ENCODE results near the gene TXNL4A. TPM values are rescaled to one million over a fixed set of nuclear protein-coding genes. Genes with fewer than 3 reads are reported as not detected.

The TXNL4A gene
- total and polyA plus RNA-seq, 9 donors: 9.4 to 57.1 (median 42.3) TPM

DNA sequence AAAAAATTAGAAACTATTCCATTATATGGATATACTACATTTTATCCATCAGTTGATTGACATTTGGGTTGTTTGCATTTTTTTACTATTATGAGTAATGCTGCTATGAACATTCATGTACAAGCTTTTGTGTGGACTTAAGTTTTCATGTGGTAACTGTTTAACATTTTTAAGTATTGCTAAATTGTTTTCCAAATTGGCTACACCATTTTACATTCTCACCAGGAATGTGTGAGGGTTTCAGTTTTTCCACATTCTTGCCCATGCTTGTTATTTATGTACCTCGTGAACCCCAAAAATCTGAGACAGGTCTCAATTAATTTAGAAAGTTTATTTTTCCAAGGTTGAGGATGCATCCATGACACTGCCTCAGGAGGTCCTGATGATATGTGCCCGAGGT, 3.1 kb upstream of the TXNL4A start:
- DNase-seq: no peak
- Histone ChIP-seq H3K9me3 (no peaks in the 10 kb centered on the region), H3K4me1 (ENCODE audit: insufficient read depth) (peaks cover 3% of the 10 kb centered on the region), H3K27ac (no peak overlapping the region), H3K36me3 (no peaks in the 10 kb centered on the region), H3K27me3 (no peaks in the 10 kb centered on the region), H3K4me3 (no peak overlapping the region)
- TF ChIP-seq POLR2A (IDR thresholded peaks at IDR 0.05) (no peak), EP300 (IDR thresholded peaks at IDR 0.05) (no peak), CTCF (IDR thresholded peaks at IDR 0.05) (no peak)
- intact Hi-C loops (cut with DNase I): no loop called here
- 78 to 82% (median 81%) methylated on average over 2 of the region's 2 CpGs for WGBS, 3 donors

- H3K9me3 ChIP-seq: no peaks in the 10 kb centered on the region
- intact Hi-C loops (cut with DNase I): loop anchor here in 1 of 4 donors (10.0 kb wide), 1 partner anchor 46 kb away; the partner anchor contains the start of gene RBFA
- peak in 1 of 5 donors; percentile 41 for DNase-seq
- WGBS, 3 donors: 44 to 60% (median 48%) methylated on average over 14 of the region's 14 CpGs
- H3K27me3 ChIP-seq: no peaks in the 10 kb centered on the region
- H3K4me3 ChIP-seq: peak overlapping the region; percentile 59
- TF ChIP-seq POLR2A (IDR thresholded peaks at IDR 0.05): no peak
- H3K4me1 ChIP-seq (ENCODE audit: insufficient read depth): peaks cover 3% of the 10 kb centered on the region
- H3K36me3 ChIP-seq: no peaks in the 10 kb centered on the region
- H3K27ac ChIP-seq: peak overlapping the region in 1 of 2 donors; percentile 97
Observed at GRCh38 chr18:79989195-79989497, 783 bp upstream of the TXNL4A start.

GRCh38 chr18:79988071-79988450, 302 bp downstream of the TXNL4A start:
- Histone ChIP-seq H3K4me1 (ENCODE audit: insufficient read depth) (peaks cover 3% of the 10 kb centered on the region), H3K4me3 (peak overlapping the region; percentile 59), H3K27ac (peak overlapping the region; percentile 91 to 97), H3K36me3 (no peaks in the 10 kb centered on the region), H3K9me3 (no peaks in the 10 kb centered on the region), H3K27me3 (no peaks in the 10 kb centered on the region)
- no peak for TF ChIP-seq POLR2A (IDR thresholded peaks at IDR 0.05)
- TF ChIP-seq EP300 (IDR thresholded peaks at IDR 0.05): no peak
- no peak for TF ChIP-seq CTCF (IDR thresholded peaks at IDR 0.05)
- intact Hi-C loops (cut with DNase I): loop anchor here in 1 of 4 donors (10.0 kb wide), 1 partner anchor 47 kb away; the partner anchor contains the start of gene RBFA
- DNase-seq: peak in 1 of 5 donors; percentile 46
- WGBS, 3 donors: 0 to 1% (median 0%) methylated on average over 43 to 48 of the region's 48 CpGs

DNA sequence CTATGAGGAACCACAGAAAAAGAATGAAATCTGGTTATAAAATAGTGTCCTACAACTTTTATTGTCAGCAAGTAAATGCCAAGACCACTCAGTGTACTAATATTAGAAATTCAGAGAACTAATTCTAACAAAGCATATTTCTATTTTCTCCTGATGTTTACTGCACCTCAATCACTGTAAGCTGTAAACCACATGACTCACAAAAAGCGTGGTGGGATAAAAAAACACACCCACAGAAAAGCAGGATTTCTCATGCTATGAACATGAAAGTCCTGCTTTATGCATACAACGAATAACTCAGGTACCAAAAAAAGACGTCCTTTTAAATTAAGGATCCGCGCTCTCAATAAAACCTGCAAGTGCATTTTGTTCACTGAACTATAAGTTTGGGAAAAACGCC, 797 bp downstream of the TXNL4A start:
- intact Hi-C loops (cut with DNase I): loop anchor here in 1 of 4 donors (10.0 kb wide), 1 partner anchor 47 kb away; the partner anchor contains the start of gene RBFA
- WGBS, 3 donors: 0 to 1% (median 0%) methylated on average over 6 of the region's 6 CpGs
- H3K27me3 ChIP-seq: no peaks in the 10 kb centered on the region

More for the DNA sequence above, 797 bp downstream of the TXNL4A start:
- Histone ChIP-seq H3K4me1 (ENCODE audit: insufficient read depth) (peaks cover 3% of the 10 kb centered on the region), H3K27ac (peak overlapping the region in 1 of 2 donors; percentile 97), H3K4me3 (peak overlapping the region; percentile 59), H3K36me3 (no peaks in the 10 kb centered on the region), H3K9me3 (no peaks in the 10 kb centered on the region)
- no peak for DNase-seq
- TF ChIP-seq EP300 (IDR thresholded peaks at IDR 0.05): no peak
- TF ChIP-seq CTCF (IDR thresholded peaks at IDR 0.05): no peak
- no peak for TF ChIP-seq POLR2A (IDR thresholded peaks at IDR 0.05)

Data from ovary (tissue), 9 donors.